A549 treated with GW870086 at 1 μM for 4 hours (cell line): ENCODE measurements around the gene IL18BP. TPM values are rescaled to one million over a fixed set of nuclear protein-coding genes. Genes with fewer than 3 reads are reported as not detected.

ENCODE experiments used
- total RNA-seq: library from RNA; stranded (reverse); fragments of 200-300 nt; extraction: Qiagen RNA extraction; gene quantifications from 5 replicates; pipeline ENCODE4 v1.2.3, GENCODE V29; 2022; ENCODE audit warnings: low read depth

The IL18BP gene
- total RNA-seq, result 2.7 to 4.0 TPM (median 3.6 TPM) in 5 replicates

DNA sequence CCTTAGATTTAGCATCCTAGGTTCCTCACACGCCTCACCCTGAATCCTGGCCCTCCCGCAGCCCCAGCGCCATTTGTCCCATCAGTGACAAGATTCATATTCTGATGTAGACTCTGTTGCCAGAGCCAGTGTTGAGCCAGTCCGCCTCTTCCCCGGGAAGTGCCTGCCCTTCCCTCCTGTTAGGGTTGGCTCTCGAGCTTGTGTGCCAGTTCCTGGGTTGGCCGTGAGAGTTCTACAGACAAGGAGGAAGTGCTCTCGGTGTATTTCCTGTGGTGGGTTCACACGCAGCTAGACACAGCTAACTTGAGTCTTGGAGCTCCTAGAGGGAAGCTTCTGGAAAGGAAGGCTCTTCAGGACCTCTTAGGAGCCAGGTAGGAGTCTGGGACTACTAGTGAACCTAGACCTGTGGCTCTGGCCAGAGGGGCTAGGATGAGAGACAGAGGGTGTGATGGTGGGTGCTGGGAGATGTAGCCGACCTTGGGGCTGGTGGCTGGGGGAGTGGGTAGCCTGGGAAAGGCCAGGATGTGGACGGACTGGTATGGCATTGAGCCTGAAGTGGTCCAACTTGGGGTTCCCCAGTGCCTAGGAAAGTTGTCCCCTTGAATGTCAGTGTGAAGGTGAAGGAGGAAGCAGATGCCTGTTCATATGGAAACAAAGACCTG is at the start of gene IL18BP:
Gene IL18BP, plus strand, starts transcription at position 261 of the 662 bp plus-strand sequence. CDS start 1,076 bp downstream, outside the sequence.

Other genes with a start within 250 kb of the IL18BP start
- not detected in 5 replicates for gene DEFB108B, start 165.7 kb upstream of the IL18BP start, total RNA-seq
- gene DEFB131B, start 120.5 kb upstream of the IL18BP start, total RNA-seq, result not detected in 5 replicates
- 3.0 to 4.3 TPM (median 3.4 TPM) in 5 replicates for gene XNDC1N, start 70.3 kb upstream of the IL18BP start, total RNA-seq
- gene RNF121, start 69.9 kb upstream of the IL18BP start, total RNA-seq, result 45.9 to 51.9 TPM (median 50.6 TPM) in 5 replicates
- gene NUMA1, start 81.6 kb downstream of the IL18BP start, total RNA-seq, result 55.0 to 71.2 TPM (median 62.9 TPM) in 5 replicates
- gene LRRC51, start 81.9 kb downstream of the IL18BP start, total RNA-seq, result 6.2 to 10.4 TPM (median 6.8 TPM) in 5 replicates
- gene LAMTOR1, start 104.4 kb downstream of the IL18BP start, total RNA-seq, result 123 to 166 TPM (median 143 TPM) in 5 replicates
- gene TOMT, start 107.0 kb downstream of the IL18BP start, total RNA-seq, result not detected in 5 replicates
- 75.3 to 97.7 TPM (median 86.3 TPM) in 5 replicates for gene ANAPC15, start 113.8 kb downstream of the IL18BP start, total RNA-seq
- gene FOLR3, start 136.8 kb downstream of the IL18BP start, total RNA-seq, result not detected in 5 replicates
- gene FOLR1, start 193.2 kb downstream of the IL18BP start, total RNA-seq, result 0.16 to 0.30 TPM (median 0.24 TPM) in 3 of 5 replicates, not detected in the others
- not detected in 5 replicates for gene FOLR2, start 217.9 kb downstream of the IL18BP start, total RNA-seq
- 53.6 to 75.5 TPM (median 72.6 TPM) in 5 replicates for gene INPPL1, start 225.9 kb downstream of the IL18BP start, total RNA-seq
- not detected in 5 replicates for gene PHOX2A, start 245.3 kb downstream of the IL18BP start, total RNA-seq